H1 (cell line): ENCODE results near the gene AFF1. TPM values are rescaled to one million over a fixed set of nuclear protein-coding genes. Genes with fewer than 3 reads are reported as not detected.
A peak's percentile ranks its signal among the peaks of the same experiment; 100 is the strongest.

ENCODE experiments used
- CTCF ChIA-PET: fragments of 300-600 bp; sonication (Branson Sonifier 250); formaldehyde crosslinking; loops from one replicate; lab custom pipeline; 2021; ENCODE audit not compliant: partially characterized antibody; lab: Charles Lee
- POLR2A ChIA-PET: fragments of 300-600 bp; sonication (Branson Sonifier 250); formaldehyde crosslinking; loops from one replicate; lab custom pipeline; 2021; ENCODE audit warnings: inconsistent platforms; ENCODE audit not compliant: partially characterized antibody; lab: Charles Lee
- DNase-seq, 2 experiments: peaks; one replicate each; pipeline versions ENCODE4 v3.0.0 to v3.0.0-alpha.2; 2010 to 2022; ENCODE audit warnings: low spot score in 2 of 2, low read depth in 1 of 2, mixed read lengths in 1 of 2
- FAIRE-seq: peaks from 2 replicates; lab custom pipeline; 2011; peaks lifted over from hg19 to GRCh38; lab: Jason Lieb, UNC
- H2AFZ ChIP-seq: 2 replicates; pipeline ENCODE4 v1.8.1; 2012; ENCODE audit warnings: low read length, inconsistent platforms
- H2AK5ac ChIP-seq: 2 replicates; pipeline ENCODE4 v1.6.1; 2013; ENCODE audit warnings: low read depth, low read length
- H2BK120ac ChIP-seq: replicated peaks from 2 replicates; pipeline ENCODE3; 2013; ENCODE audit warnings: low read depth, low read length, inconsistent platforms
- H2BK12ac ChIP-seq: 2 replicates; pipeline ENCODE4 v1.6.1; 2013; ENCODE audit warnings: low read depth, low read length
- H2BK15ac ChIP-seq: 2 replicates; pipeline ENCODE4 v1.6.1; 2013; ENCODE audit warnings: low read length
- H2BK20ac ChIP-seq: 2 replicates; pipeline ENCODE4 v1.6.1; 2013; ENCODE audit warnings: low read length
- H2BK5ac ChIP-seq: 2 replicates; pipeline ENCODE4 v1.6.1; 2013; ENCODE audit warnings: low read depth, low read length
- H3K14ac ChIP-seq: 2 replicates; pipeline ENCODE4 v1.6.1; 2013; ENCODE audit warnings: inconsistent platforms; ENCODE audit not compliant: insufficient read length
- H3K18ac ChIP-seq: 2 replicates; pipeline ENCODE4 v1.6.1; 2013; ENCODE audit warnings: low read length; ENCODE audit errors: extremely low read depth
- H3K23ac ChIP-seq: 2 replicates; pipeline ENCODE4 v1.6.1; 2013; ENCODE audit warnings: inconsistent platforms; ENCODE audit not compliant: insufficient read length
- H3K23me2 ChIP-seq: 2 replicates; pipeline ENCODE4 v1.6.1; 2013; ENCODE audit warnings: low read depth, low read length
- H3K27ac ChIP-seq: 2 replicates; pipeline ENCODE4 v1.6.1; 2011; ENCODE audit warnings: low read depth, low read length, inconsistent platforms
- H3K27me3 ChIP-seq, 4 experiments: replicated peaks in 1 of 4; 1 replicate in 1 of 4; 2 replicates in 3 of 4; pipeline versions ENCODE4 v1.6.1 to v1.8.1; 2011 to 2013; ENCODE audit warnings: low read length in 3 of 4, mild to moderate bottlenecking in 3 of 4, inconsistent platforms in 2 of 4, mixed read lengths in 2 of 4, moderate library complexity in 1 of 4; ENCODE audit not compliant: control insufficient read depth in 3 of 4, insufficient read depth in 3 of 4; ENCODE audit errors: extremely low read depth in 1 of 4
- H3K36me3 ChIP-seq, 4 experiments: 2 replicates each; pipeline versions ENCODE4 v1.6.1 to v1.8.1; 2011 to 2013; ENCODE audit warnings: mild to moderate bottlenecking in 4 of 4, low read length in 3 of 4, moderate library complexity in 2 of 4, control low read depth in 1 of 4, inconsistent platforms in 1 of 4; ENCODE audit not compliant: insufficient read depth in 4 of 4, control insufficient read depth in 2 of 4
- H3K4ac ChIP-seq: replicated peaks from 2 replicates; pipeline ENCODE3; 2013; ENCODE audit warnings: low read length, low read depth, mixed read lengths, inconsistent platforms; ENCODE audit not compliant: insufficient read length
- H3K4me1 ChIP-seq, 4 experiments: replicated peaks in 1 of 4; 1 replicate in 1 of 4; 2 replicates in 3 of 4; pipeline versions ENCODE4 v1.6.1 to v1.8.1; 2011 to 2013; ENCODE audit warnings: low read length in 3 of 4, inconsistent platforms in 2 of 4, mixed read lengths in 1 of 4; ENCODE audit not compliant: insufficient read depth in 4 of 4, control insufficient read depth in 3 of 4
- H3K4me2 ChIP-seq, 2 experiments: 2 replicates each; pipeline versions ENCODE4 v1.6.1 to v1.8.1; 2011 to 2013; ENCODE audit warnings: low read depth in 2 of 2, low read length in 2 of 2, control low read depth in 1 of 2, inconsistent platforms in 1 of 2, mild to moderate bottlenecking in 1 of 2; ENCODE audit not compliant: insufficient read depth in 1 of 2
- H3K4me3 ChIP-seq, 4 experiments: fragments of 200-600, 300-600 bp in 1 of 4; sonication (generic), shearing (Covaris generic), sonication (Bioruptor Twin) in 1 of 4; 2 replicates each; pipeline versions ENCODE4 v1.5.1 to v1.8.1; 2011 to 2016; ENCODE audit warnings: low read length in 4 of 4, low read depth in 3 of 4, control low read depth in 2 of 4, inconsistent platforms in 2 of 4, mild to moderate bottlenecking in 2 of 4, mixed read lengths in 1 of 4, moderate library complexity in 1 of 4; ENCODE audit not compliant: insufficient read depth in 2 of 4; ENCODE audit errors: extremely low read depth in 1 of 4
- H3K56ac ChIP-seq: replicated peaks from 2 replicates; pipeline ENCODE3; 2013; ENCODE audit warnings: low read depth, mild to moderate bottlenecking, mixed read lengths, low read length, inconsistent platforms; ENCODE audit not compliant: insufficient read length
- H3K79me1 ChIP-seq: 2 replicates; pipeline ENCODE4 v1.6.1; 2013; ENCODE audit warnings: low read depth, low read length, control low read depth
- H3K79me2 ChIP-seq, 2 experiments: 2 replicates each; pipeline versions ENCODE4 v1.6.1 to v1.8.1; 2012 to 2013; ENCODE audit warnings: low read length in 2 of 2, mild to moderate bottlenecking in 2 of 2, inconsistent platforms in 1 of 2; ENCODE audit not compliant: insufficient read depth in 2 of 2, control insufficient read depth in 1 of 2
- H3K9ac ChIP-seq, 4 experiments: replicated peaks in 1 of 4; 1 replicate in 1 of 4; 2 replicates in 3 of 4; pipeline versions ENCODE4 v1.6.1 to v1.8.1; 2011 to 2013; ENCODE audit warnings: low read depth in 3 of 4, low read length in 3 of 4, control low read depth in 2 of 4, mild to moderate bottlenecking in 2 of 4, moderate library complexity in 2 of 4, inconsistent platforms in 1 of 4; ENCODE audit errors: extremely low read depth in 1 of 4
- H3K9me3 ChIP-seq, 2 experiments: 2 replicates each; pipeline versions ENCODE4 v1.6.1 to v1.8.1; 2012 to 2013; ENCODE audit warnings: mild to moderate bottlenecking in 2 of 2, moderate library complexity in 2 of 2, control low read depth in 1 of 2, inconsistent platforms in 1 of 2, low read depth in 1 of 2, low read length in 1 of 2, mixed read lengths in 1 of 2; ENCODE audit not compliant: insufficient read depth in 2 of 2
- H4K20me1 ChIP-seq, 2 experiments: replicated peaks in 1 of 2; 2 replicates each; pipeline versions ENCODE3 to v1.8.1; 2011 to 2013; ENCODE audit warnings: inconsistent platforms in 2 of 2, low read length in 2 of 2, mild to moderate bottlenecking in 1 of 2; ENCODE audit not compliant: insufficient read depth in 2 of 2, control insufficient read depth in 1 of 2
- H4K5ac ChIP-seq: 2 replicates; pipeline ENCODE4 v1.6.1; 2013; ENCODE audit warnings: low read length, low read depth, mixed read lengths, inconsistent platforms; ENCODE audit not compliant: insufficient read length
- H4K8ac ChIP-seq: 2 replicates; pipeline ENCODE4 v1.8.0; 2013; ENCODE audit warnings: mild to moderate bottlenecking, moderate library complexity, low read length, inconsistent platforms; ENCODE audit not compliant: insufficient read depth; ENCODE audit errors: extremely low read depth
- H4K91ac ChIP-seq: replicated peaks from 2 replicates; pipeline ENCODE3; 2013; ENCODE audit warnings: low read length, mixed read lengths, inconsistent platforms; ENCODE audit not compliant: insufficient read length
- POU5F1 ChIP-seq: IDR thresholded peaks from 2 replicates; pipeline ENCODE4 v1.6.1; 2011; ENCODE audit warnings: low read depth, mild to moderate bottlenecking, low read length, moderate library complexity
- SP1 ChIP-seq: IDR thresholded peaks from 2 replicates; pipeline ENCODE4 v1.6.1; 2011; ENCODE audit warnings: low read depth, low read length
- USF2 ChIP-seq: IDR thresholded peaks from 2 replicates; pipeline ENCODE4 v1.6.1; 2011; ENCODE audit warnings: low read length, improper control_type of control experiment
- WGBS, 2 experiments: shearing (Covaris generic) in 1 of 2; methylation state at CpG; one replicate each; pipeline versions ENCODE4 v1.1.6 to v1.1.7; 2013 to 2015; ENCODE audit warnings: low lambda C conversion rate in 2 of 2, mixed read lengths in 2 of 2, inconsistent platforms in 1 of 2, low coverage in 1 of 2, missing lambda C conversion rate in 1 of 2; ENCODE audit not compliant: insufficient replicate concordance in 2 of 2, insufficient coverage in 1 of 2, insufficient read length in 1 of 2; ENCODE audit errors: extremely low coverage in 1 of 2, missing lambda C conversion rate in 1 of 2; 5-methylcytosine and 5-hydroxymethylcytosine counted together
- polyA plus RNA-seq, 7 experiments: library from polyadenylated mRNA; depleted of rRNA in 3 of 7; stranded (reverse) in 5 of 7; unstranded in 2 of 7; fragments of >200 nt in 5 of 7; fragments of 200-250 nt in 2 of 7; gene quantifications; 1 replicate in 5 of 7; 2 replicates in 1 of 7; 4 replicates in 1 of 7; pipeline versions ENCODE4 v1.2.1 to v1.2.3, GENCODE V29; 2011 to 2013; ENCODE audit warnings: missing spikeins in 2 of 7, mixed read lengths in 2 of 7
- total RNA-seq: library from RNA; stranded (reverse); fragmentation: NEBNext Ultra II Directional; extraction: Animal tissue kit (Norgen Biotek cat#: 25700); gene quantifications from 2 replicates; pipeline ENCODE4 v1.2.1, GENCODE V29; 2021
- TF ChIP-seq, protein P1 (sequence below): IDR thresholded peaks from 2 replicates; pipeline ENCODE4 v1.6.1; 2012; ENCODE audit warnings: low read length, inconsistent platforms

The AFF1 gene
- total and polyA plus RNA-seq, 2 of the 8 experiments (the other 6 are each of a cell fraction or from before 2014, with no cell fraction given): 14.8 to 85.5 TPM

DNA sequence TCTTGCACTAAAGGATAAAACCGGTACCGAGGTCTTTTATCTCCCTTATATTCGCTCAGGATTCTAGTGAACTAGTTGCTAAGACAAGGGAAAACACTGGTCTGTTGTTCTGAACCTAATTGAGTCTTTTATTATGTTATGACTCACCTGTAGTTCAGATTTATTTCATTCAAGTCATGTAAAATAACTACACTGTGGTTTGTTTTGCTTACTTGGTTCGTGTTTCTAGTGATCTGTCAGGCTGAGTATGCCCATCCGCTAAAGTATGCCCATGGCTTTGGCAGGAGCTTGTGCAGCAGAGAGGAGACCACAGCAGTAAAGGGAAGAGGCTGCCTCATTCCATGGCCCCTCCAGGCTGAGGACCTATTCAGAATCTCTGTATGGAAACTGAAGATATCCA, 126.1 kb downstream of the AFF1 start:
- FAIRE-seq: no peak

More for the DNA sequence above, 126.1 kb downstream of the AFF1 start:
- Histone ChIP-seq H4K20me1 (peaks cover 0 to 6% of the 10 kb centered on the region in 2 experiments), H3K79me2 (peaks cover 3 to 68% of the 10 kb centered on the region in 2 experiments), H3K9ac (no peak overlapping the region), H3K23me2 (no peaks in the 10 kb centered on the region)
- ChIA-PET CTCF (no interaction called here), POLR2A (no interaction called here)
- TF ChIP-seq SP1: no peak
- TF ChIP-seq POU5F1: no peak
- TF ChIP-seq, protein P1, sequence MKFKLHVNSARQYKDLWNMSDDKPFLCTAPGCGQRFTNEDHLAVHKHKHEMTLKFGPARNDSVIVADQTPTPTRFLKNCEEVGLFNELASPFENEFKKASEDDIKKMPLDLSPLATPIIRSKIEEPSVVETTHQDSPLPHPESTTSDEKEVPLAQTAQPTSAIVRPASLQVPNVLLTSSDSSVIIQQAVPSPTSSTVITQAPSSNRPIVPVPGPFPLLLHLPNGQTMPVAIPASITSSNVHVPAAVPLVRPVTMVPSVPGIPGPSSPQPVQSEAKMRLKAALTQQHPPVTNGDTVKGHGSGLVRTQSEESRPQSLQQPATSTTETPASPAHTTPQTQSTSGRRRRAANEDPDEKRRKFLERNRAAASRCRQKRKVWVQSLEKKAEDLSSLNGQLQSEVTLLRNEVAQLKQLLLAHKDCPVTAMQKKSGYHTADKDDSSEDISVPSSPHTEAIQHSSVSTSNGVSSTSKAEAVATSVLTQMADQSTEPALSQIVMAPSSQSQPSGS: no peak
- no peak for TF ChIP-seq USF2
- TF ChIP-seq, all 59 proteins: peak for 0
- H3K18ac ChIP-seq: no peak overlapping the region
- peaks cover 0 to 8% (median 0%) of the 10 kb centered on the region in 4 experiments; a peak in 2 of 8 replicates for H3K36me3 ChIP-seq
- no peak overlapping the region for H3K14ac ChIP-seq
- H3K4me1 ChIP-seq: peaks cover 0 to 14% (median 4%) of the 10 kb centered on the region in 4 experiments; a peak in 3 of 7 replicates
- no peak overlapping the region for H2AFZ ChIP-seq
- no peaks in the 10 kb centered on the region; a peak in 1 of 4 replicates for H3K9me3 ChIP-seq
- H2BK5ac ChIP-seq: no peak overlapping the region
- no peak overlapping the region for H2BK120ac ChIP-seq
- no peak overlapping the region for H2BK15ac ChIP-seq
- DNase-seq: no peak
- H3K79me1 ChIP-seq: peaks cover 5% of the 10 kb centered on the region
- no peak overlapping the region for H4K8ac ChIP-seq
- no peak overlapping the region for H3K4me3 ChIP-seq
- WGBS, 2 experiments: 94% methylated on average over 5 of the region's 5 CpGs; no CpG with 5 or more reads in 1 of the 2 experiments
- no peak overlapping the region for H4K91ac ChIP-seq
- H3K56ac ChIP-seq: no peak overlapping the region
- H2BK20ac ChIP-seq: no peak overlapping the region
- no peak overlapping the region for H2BK12ac ChIP-seq
- H3K27ac ChIP-seq: peak overlapping the region; percentile 40; the same call in 1 of the 2 replicates
- no peak overlapping the region for H3K4me2 ChIP-seq
- no peak overlapping the region for H4K5ac ChIP-seq
- H2AK5ac ChIP-seq: no peak overlapping the region
- no peak overlapping the region for H3K23ac ChIP-seq
- H3K4ac ChIP-seq: no peak overlapping the region
- no peaks in the 10 kb centered on the region for H3K27me3 ChIP-seq
